Cardiac fibroblast (primary cell): Measurements from ENCODE around the gene NSG1.

Source experiments
- DNase-seq, 2 donors: peaks; one replicate each; pipeline versions ENCODE4 v3.0.0 to v3.0.0-alpha.2; 2010; ENCODE audit warnings: low read depth in 2 of 2
- H3K4me3 ChIP-seq, 2 donors: replicated peaks in 1 of 2; 1 replicate in 1 of 2; 2 replicates in 1 of 2; pipeline ENCODE4 v1.5.1; 2011; ENCODE audit warnings: low read depth in 2 of 2, low read length in 2 of 2, mild to moderate bottlenecking in 2 of 2, moderate library complexity in 1 of 2
- CTCF ChIP-seq: IDR thresholded peaks from one replicate; pipeline ENCODE4 v1.5.1; 2011; ENCODE audit warnings: low read depth, mild to moderate bottlenecking, low read length, inconsistent platforms

Gene NSG1

GRCh38 chr4:4436244-4436823, 49.4 kb downstream of the NSG1 start:
- no peak for DNase-seq
- no peak overlapping the region for H3K4me3 ChIP-seq
- TF ChIP-seq CTCF = no peak

GRCh38 chr4:4437798-4438470, 51.0 kb downstream of the NSG1 start:
- TF ChIP-seq CTCF = no peak
- no peak for DNase-seq
- no peak overlapping the region for H3K4me3 ChIP-seq

DNA sequence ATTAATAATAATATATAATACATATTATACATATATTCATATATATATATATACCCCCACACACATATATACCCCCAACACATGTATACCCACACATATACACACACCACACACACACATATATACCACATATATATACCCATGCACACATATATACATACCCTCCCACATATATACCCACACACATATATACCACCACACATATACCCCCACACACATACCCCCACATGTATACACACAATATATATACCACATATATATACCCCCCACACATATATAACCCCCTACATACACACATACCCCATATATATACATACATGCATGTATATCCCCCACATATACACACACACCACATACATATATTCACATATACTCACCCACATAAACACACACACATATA, 52.0 kb downstream of the NSG1 start:
- DNase-seq = no peak
- TF ChIP-seq CTCF = no peak
- no peak overlapping the region for H3K4me3 ChIP-seq

DNA sequence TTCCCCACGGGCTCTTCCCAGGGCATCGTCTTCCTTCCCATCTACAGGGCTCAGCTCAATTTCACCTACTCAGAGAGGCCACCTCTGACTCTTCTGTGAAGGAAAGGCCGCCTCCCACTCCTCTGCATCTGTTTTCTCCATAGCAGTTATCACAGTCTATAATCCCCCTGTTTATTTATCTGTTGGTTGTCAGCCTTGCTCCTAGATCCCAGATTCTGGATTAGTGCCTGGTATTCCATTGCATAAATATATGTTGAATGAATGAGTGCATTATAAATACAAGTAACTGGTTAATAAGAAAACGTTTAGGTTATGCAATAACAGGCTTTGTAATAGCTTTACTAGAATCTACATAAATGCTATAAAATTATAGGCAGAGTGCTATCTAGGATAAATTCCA, 52.9 kb downstream of the NSG1 start:
- TF ChIP-seq CTCF = no peak
- no peak overlapping the region for H3K4me3 ChIP-seq
- DNase-seq = no peak

GRCh38 chr4:4440333-4441061, 53.6 kb downstream of the NSG1 start:
- H3K4me3 ChIP-seq = no peak overlapping the region
- no peak for TF ChIP-seq CTCF
- DNase-seq = no peak

DNA sequence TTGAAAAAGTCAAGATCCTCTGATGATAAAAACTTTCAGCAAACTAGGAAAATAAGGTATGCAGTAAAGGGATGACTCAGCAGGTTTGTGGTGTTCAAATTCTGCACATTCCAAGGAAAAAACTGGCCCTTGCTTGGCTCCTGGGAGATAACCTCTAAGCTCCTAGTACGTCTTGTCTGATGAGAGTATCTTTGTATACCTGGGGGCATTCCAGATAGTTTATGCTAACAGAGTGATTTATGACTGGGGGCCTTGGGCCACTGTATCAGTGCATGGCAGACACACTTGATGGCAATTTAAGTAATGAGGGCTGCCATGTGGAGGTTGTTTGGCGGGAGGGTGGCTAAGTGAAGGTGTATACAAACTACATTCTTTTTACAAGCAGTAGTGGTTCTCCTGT, 56.9 kb downstream of the NSG1 start:
- TF ChIP-seq CTCF = no peak
- no peak overlapping the region for H3K4me3 ChIP-seq
- DNase-seq = peak; percentile 41 to 59
